ENCODE measurements around the gene CHMP3. TPM values are rescaled to one million over a fixed set of nuclear protein-coding genes. Genes with fewer than 3 reads are reported as not detected.
A peak's percentile ranks its signal among the peaks of the same experiment; 100 is the strongest.

Gene CHMP3
- total RNA-seq, 1 experiment from 2014 or later: 22.7 TPM

GRCh38 chr2:86562922-86563649 is at the start of gene CHMP3 (continued):
- no peak for TF ChIP-seq AR (CRISPR knock-in tag; IDR thresholded peaks at IDR 0.05)
- peak; percentile 72 for TF ChIP-seq TEAD1 (CRISPR knock-in tag; IDR thresholded peaks at IDR 0.05)
- peak; percentile 68; the same call in 1 of the 2 replicates for TF ChIP-seq ZNF232 (CRISPR knock-in tag; IDR thresholded peaks at IDR 0.05)
- no peak; the same call in 1 of the 2 replicates for TF ChIP-seq HMGA2 (CRISPR knock-in tag; IDR thresholded peaks at IDR 0.05)
- TF ChIP-seq ATF6 (CRISPR knock-in tag; IDR thresholded peaks at IDR 0.05): no peak
- peak; percentile 30; the same call in 1 of the 2 replicates for TF ChIP-seq SP1 (CRISPR knock-in tag; conservative IDR thresholded peaks at IDR 0.05)
- TF ChIP-seq JAZF1 (CRISPR knock-in tag; IDR thresholded peaks at IDR 0.05): no peak
- TF ChIP-seq CREB1 (CRISPR knock-in tag; IDR thresholded peaks at IDR 0.05): 0 out of 2 replicates have a peak, but pooled peaks have one; percentile 35
- no peak for TF ChIP-seq ZNF425 (CRISPR knock-in tag; conservative IDR thresholded peaks at IDR 0.05)
- 0 out of 2 replicates have a peak, but pooled peaks have one; percentile 17 for TF ChIP-seq ZNF281 (CRISPR knock-in tag; IDR thresholded peaks at IDR 0.05)
- peak; percentile 62; the same call in 1 of the 2 replicates for TF ChIP-seq JUN (CRISPR knock-in tag; IDR thresholded peaks at IDR 0.05)
- no peak for TF ChIP-seq E2F5 (CRISPR knock-in tag; IDR thresholded peaks at IDR 0.05)
- no peak for TF ChIP-seq AFF4 (CRISPR knock-in tag; IDR thresholded peaks at IDR 0.05; ENCODE audit: borderline replicate concordance)
- TF ChIP-seq NFE2L1 (CRISPR knock-in tag; IDR thresholded peaks at IDR 0.05): peak; percentile 83
- no peak for TF ChIP-seq SMAD4 (CRISPR knock-in tag; IDR thresholded peaks at IDR 0.05)
- no peak for TF ChIP-seq ZNF317 (CRISPR knock-in tag; IDR thresholded peaks at IDR 0.05; ENCODE audit: borderline replicate concordance, low read depth)
- 0 out of 2 replicates have a peak, but pooled peaks have one; percentile 15 for TF ChIP-seq FOXK1 (CRISPR knock-in tag; IDR thresholded peaks at IDR 0.05)
- TF ChIP-seq FOXP1 (CRISPR knock-in tag; IDR thresholded peaks at IDR 0.05; ENCODE audit: borderline replicate concordance): peak; percentile 16; the same call in 1 of the 2 replicates
- peak; percentile 73 for TF ChIP-seq GABPB1 (CRISPR knock-in tag; IDR thresholded peaks at IDR 0.05)
- no peak for TF ChIP-seq ZBTB21 (CRISPR knock-in tag; IDR thresholded peaks at IDR 0.05; ENCODE audit: borderline replicate concordance)
